B cell (primary cell): ENCODE measurements around the gene FSTL5. TPM values are rescaled to one million over a fixed set of nuclear protein-coding genes. Genes with fewer than 3 reads are reported as not detected.

Source experiments
- ATAC-seq: fragments of 200-7000 bp; cut with Tn5 transposase; one replicate; pipeline ENCODE4 v1.10.0; 2021; ENCODE audit warnings: low read depth, mild to moderate bottlenecking, moderate number of reproducible peaks, moderate library complexity
- CTCF ChIA-PET: fragments of 350-600 bp; sonication (Branson Sonifier 250); formaldehyde crosslinking; loops from one replicate; lab custom pipeline; 2021; ENCODE audit warnings: antibody characterized with exemption, inconsistent platforms; lab: Charles Lee
- POLR2A ChIA-PET: fragments of 350-600 bp; sonication (Branson Sonifier 250); formaldehyde crosslinking; loops from one replicate; lab custom pipeline; 2021; ENCODE audit warnings: antibody characterized with exemption; lab: Charles Lee
- DNase-seq: peaks from one replicate; pipeline ENCODE4 v3.0.0; 2013
- H2AFZ ChIP-seq: 2 replicates; pipeline ENCODE4 v1.6.1; 2012; ENCODE audit warnings: mild to moderate bottlenecking, low read depth, low read length; ENCODE audit not compliant: insufficient read depth, poor library complexity, severe bottlenecking
- H3K27ac ChIP-seq, 2 donors: 1 replicate in 1 of 2; 2 replicates in 1 of 2; pipeline ENCODE4 v1.5.1; 2012 to 2013; ENCODE audit warnings: low read length in 2 of 2, mild to moderate bottlenecking in 2 of 2, moderate library complexity in 1 of 2
- H3K27me3 ChIP-seq, 4 experiments: fragments of 200-600 bp in 1 of 4; sonication (generic) in 1 of 4; replicated peaks in 1 of 4; 1 replicate in 2 of 4; 2 replicates in 2 of 4; pipeline versions ENCODE4 v1.6.1 to v1.7.0; 2013 to 2016; ENCODE audit warnings: low read length in 3 of 4, mild to moderate bottlenecking in 2 of 4, mixed read lengths in 1 of 4, moderate library complexity in 1 of 4; ENCODE audit not compliant: insufficient read depth in 4 of 4, control insufficient read depth in 3 of 4; ENCODE audit errors: control extremely low read depth in 1 of 4
- H3K36me3 ChIP-seq, 2 experiments: replicated peaks in 1 of 2; 1 replicate in 1 of 2; 2 replicates in 1 of 2; pipeline versions ENCODE4 v1.6.1 to v1.7.1; 2013; ENCODE audit warnings: low read length in 1 of 2; ENCODE audit not compliant: insufficient read depth in 2 of 2, control insufficient read depth in 1 of 2; ENCODE audit errors: control extremely low read depth in 1 of 2, extremely low read depth in 1 of 2
- H3K4me1 ChIP-seq, 2 donors: fragments of 200-600 bp in 1 of 2; sonication (generic) in 1 of 2; 1 replicate in 1 of 2; 2 replicates in 1 of 2; pipeline versions ENCODE4 v1.5.1 to v1.6.1; 2013 to 2017; ENCODE audit warnings: low read length in 2 of 2; ENCODE audit not compliant: control insufficient read depth in 2 of 2, insufficient read depth in 2 of 2
- H3K4me2 ChIP-seq: replicated peaks from 2 replicates; pipeline ENCODE3; 2012; ENCODE audit warnings: mild to moderate bottlenecking, low read depth, low read length; ENCODE audit not compliant: poor library complexity, severe bottlenecking
- H3K4me3 ChIP-seq, 5 experiments: fragments of 200-600 bp in 1 of 5; sonication (generic) in 1 of 5; 1 replicate in 3 of 5; 2 replicates in 2 of 5; pipeline versions ENCODE4 v1.5.1 to v1.7.0; 2011 to 2016; ENCODE audit warnings: low read length in 4 of 5, mild to moderate bottlenecking in 4 of 5, low read depth in 2 of 5, control low read depth in 1 of 5, moderate library complexity in 1 of 5; ENCODE audit not compliant: insufficient read depth in 1 of 5; ENCODE audit errors: control extremely low read depth in 1 of 5, extremely low read depth in 1 of 5
- H3K79me2 ChIP-seq: fragments of 200-600 bp; sonication (generic); one replicate; pipeline ENCODE4 v1.6.0; 2016; ENCODE audit warnings: low read length; ENCODE audit not compliant: control insufficient read depth, insufficient read depth
- H3K9ac ChIP-seq: fragments of 200-600 bp; sonication (generic); 2 replicates; pipeline ENCODE4 v1.6.1; 2017; ENCODE audit warnings: mild to moderate bottlenecking, low read length, moderate library complexity
- H3K9me3 ChIP-seq, 3 donors: one replicate each; pipeline versions ENCODE4 v1.6.1 to v1.7.1; 2013; ENCODE audit warnings: low read length in 2 of 3; ENCODE audit not compliant: control insufficient read depth in 2 of 3, insufficient read depth in 1 of 3; ENCODE audit errors: control extremely low read depth in 1 of 3
- H4K20me1 ChIP-seq: 2 replicates; pipeline ENCODE4 v1.6.0; 2012; ENCODE audit warnings: mild to moderate bottlenecking, low read length; ENCODE audit not compliant: insufficient read depth, control insufficient read depth, poor library complexity, severe bottlenecking
- H3K27ac Mint-ChIP-seq: one replicate; pipeline ENCODE4 v1.8.0; 2021; ENCODE audit warnings: mixed read lengths
- H3K27me3 Mint-ChIP-seq: one replicate; pipeline ENCODE4 v1.8.0; 2021; ENCODE audit warnings: mixed read lengths
- H3K4me1 Mint-ChIP-seq: one replicate; pipeline ENCODE4 v1.8.0; 2021; ENCODE audit warnings: mixed read lengths
- H3K4me3 Mint-ChIP-seq: one replicate; pipeline ENCODE4 v1.8.0; 2021; ENCODE audit warnings: mixed read lengths
- H3K9me3 Mint-ChIP-seq: one replicate; pipeline ENCODE4 v1.8.0; 2022; ENCODE audit warnings: mixed read lengths; ENCODE audit not compliant: insufficient read depth
- EZH2 ChIP-seq: IDR thresholded peaks from 2 replicates; pipeline ENCODE4 v1.6.1; 2012; ENCODE audit warnings: borderline replicate concordance, low read depth, mild to moderate bottlenecking, moderate library complexity, low read length; ENCODE audit not compliant: insufficient read depth, poor library complexity, severe bottlenecking
- whole genome bisulfite sequencing: methylation state at CpG from one replicate; pipeline ENCODE4 v1.1.5; 2013; ENCODE audit warnings: missing lambda C conversion rate; ENCODE audit not compliant: insufficient coverage; 5-methylcytosine and 5-hydroxymethylcytosine counted together
- intact Hi-C: fragments of 100-400 bp; cut with micrococcal nuclease; formaldehyde crosslinking; loops from one replicate; pipeline ENCODE4 v1.10.0; 2022
- polyA plus RNA-seq: library from polyadenylated mRNA; depleted of rRNA; stranded (reverse); fragments of >200 nt; gene quantifications from 2 replicates; pipeline ENCODE4 v1.2.3, GENCODE V29; 2012
- total RNA-seq, 2 donors: library from RNA; stranded (reverse); fragments of 120-200 nt in 1 of 2; gene quantifications; 1 replicate in 1 of 2; 2 replicates in 1 of 2; pipeline versions ENCODE4 v1.2.3 to v1.2.4, GENCODE V29; 2013 to 2022
- TF ChIP-seq, protein P1 (sequence below): fragments of 200-600 bp; IDR thresholded peaks from one replicate; pipeline ENCODE4 v1.8.0; 2022; ENCODE audit warnings: antibody characterized with exemption, mild to moderate bottlenecking

The FSTL5 gene
- total and polyA plus RNA-seq, 2 donors (not counting 1 experiment from before 2014, with no cell fraction given): not detected

DNA sequence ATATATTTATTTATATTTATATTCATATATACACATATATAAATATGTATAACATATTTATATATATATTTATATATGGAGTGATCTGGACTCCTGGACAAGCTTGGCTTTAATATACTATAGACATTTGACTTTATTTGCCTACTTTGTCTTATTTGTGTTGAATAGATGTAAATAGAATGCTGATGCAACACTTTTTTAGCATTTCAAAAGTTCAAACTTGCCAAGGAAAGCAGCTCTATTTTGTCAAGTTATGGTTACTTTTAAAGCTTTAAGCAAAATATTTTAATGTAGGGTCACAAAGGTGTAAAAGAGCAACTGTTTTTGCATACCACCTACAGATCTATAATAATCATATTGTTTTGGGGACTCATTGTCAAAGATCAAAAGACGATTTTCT lies 61.1 kb downstream of the FSTL5 start:
- CTCF ChIA-PET: no interaction called here
- H3K4me1 Mint-ChIP-seq: no peaks in the 10 kb centered on the region

DNA sequence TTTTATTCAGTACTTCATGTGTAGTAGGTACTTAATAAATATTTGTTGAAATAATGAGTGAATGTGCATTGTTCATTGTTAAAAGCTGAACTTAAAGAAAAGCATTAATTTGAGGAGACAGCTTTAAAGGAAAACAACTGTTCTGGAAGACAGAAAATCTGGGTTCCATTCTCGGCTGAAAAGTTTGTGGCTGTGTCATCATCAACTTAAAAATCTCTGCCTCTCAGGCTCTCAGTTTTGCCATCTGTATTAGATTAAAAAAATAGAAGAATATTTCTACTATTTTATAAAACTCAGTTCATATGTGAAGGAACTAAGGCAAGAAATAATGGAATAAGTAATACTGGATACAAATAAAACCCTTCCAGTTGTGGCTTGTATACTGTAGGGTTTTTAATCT lies 62.5 kb downstream of the FSTL5 start:
- no peak overlapping the region for H3K27ac ChIP-seq
- H3K9me3 Mint-ChIP-seq: no peaks in the 10 kb centered on the region
- intact Hi-C loops: no loop called here
- H3K4me1 Mint-ChIP-seq: no peaks in the 10 kb centered on the region
- H3K9me3 ChIP-seq: peaks cover 0 to 5% (median 0%) of the 10 kb centered on the region in 3 donors
- no peaks in the 10 kb centered on the region for H3K27me3 Mint-ChIP-seq
- POLR2A ChIA-PET: no interaction called here
- no peaks in the 10 kb centered on the region for H3K79me2 ChIP-seq
- DNase-seq (no peak), ATAC-seq (no peak)
- TF ChIP-seq EZH2: no peak
- TF ChIP-seq, protein P1, sequence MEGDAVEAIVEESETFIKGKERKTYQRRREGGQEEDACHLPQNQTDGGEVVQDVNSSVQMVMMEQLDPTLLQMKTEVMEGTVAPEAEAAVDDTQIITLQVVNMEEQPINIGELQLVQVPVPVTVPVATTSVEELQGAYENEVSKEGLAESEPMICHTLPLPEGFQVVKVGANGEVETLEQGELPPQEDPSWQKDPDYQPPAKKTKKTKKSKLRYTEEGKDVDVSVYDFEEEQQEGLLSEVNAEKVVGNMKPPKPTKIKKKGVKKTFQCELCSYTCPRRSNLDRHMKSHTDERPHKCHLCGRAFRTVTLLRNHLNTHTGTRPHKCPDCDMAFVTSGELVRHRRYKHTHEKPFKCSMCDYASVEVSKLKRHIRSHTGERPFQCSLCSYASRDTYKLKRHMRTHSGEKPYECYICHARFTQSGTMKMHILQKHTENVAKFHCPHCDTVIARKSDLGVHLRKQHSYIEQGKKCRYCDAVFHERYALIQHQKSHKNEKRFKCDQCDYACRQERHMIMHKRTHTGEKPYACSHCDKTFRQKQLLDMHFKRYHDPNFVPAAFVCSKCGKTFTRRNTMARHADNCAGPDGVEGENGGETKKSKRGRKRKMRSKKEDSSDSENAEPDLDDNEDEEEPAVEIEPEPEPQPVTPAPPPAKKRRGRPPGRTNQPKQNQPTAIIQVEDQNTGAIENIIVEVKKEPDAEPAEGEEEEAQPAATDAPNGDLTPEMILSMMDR: no peak
- no peaks in the 10 kb centered on the region for H3K4me1 ChIP-seq
- H3K4me2 ChIP-seq: no peak overlapping the region
- H4K20me1 ChIP-seq: no peaks in the 10 kb centered on the region
- H3K27ac Mint-ChIP-seq: no peak overlapping the region
- H3K36me3 ChIP-seq: no peaks in the 10 kb centered on the region
- no CpG with 5 or more reads among the region's 1 CpG for WGBS
- H3K4me3 ChIP-seq: no peak overlapping the region
- H2AFZ ChIP-seq: no peak overlapping the region
- H3K4me3 Mint-ChIP-seq: no peak overlapping the region
- H3K9ac ChIP-seq: no peak overlapping the region
- CTCF ChIA-PET: no interaction called here
- H3K27me3 ChIP-seq: no peaks in the 10 kb centered on the region

More for the DNA sequence above, 61.1 kb downstream of the FSTL5 start:
- TF ChIP-seq EZH2: no peak
- TF ChIP-seq, protein P1: no peak
- ATAC-seq: no peak
- intact Hi-C loops: no loop called here
- Histone ChIP-seq H3K27me3 (no peaks in the 10 kb centered on the region), H4K20me1 (no peaks in the 10 kb centered on the region), H3K79me2 (no peaks in the 10 kb centered on the region), H3K9ac (no peak overlapping the region), H2AFZ (no peak overlapping the region), H3K27ac (no peak overlapping the region), H3K9me3 (peaks cover 0 to 5% (median 0%) of the 10 kb centered on the region in 3 donors), H3K4me2 (no peak overlapping the region), H3K4me3 (no peak overlapping the region), H3K4me1 (no peaks in the 10 kb centered on the region), H3K36me3 (no peaks in the 10 kb centered on the region)
- H3K27ac Mint-ChIP-seq: no peak overlapping the region
- no peak for DNase-seq
- H3K4me3 Mint-ChIP-seq: no peak overlapping the region
- WGBS: no CpG with 5 or more reads among the region's 1 CpG
- POLR2A ChIA-PET: no interaction called here
- H3K9me3 Mint-ChIP-seq: no peaks in the 10 kb centered on the region
- H3K27me3 Mint-ChIP-seq: no peaks in the 10 kb centered on the region
